Heart right ventricle (tissue), 16 donors: ENCODE measurements around the gene CTNND2. TPM values are rescaled to one million over a fixed set of nuclear protein-coding genes. Genes with fewer than 3 reads are reported as not detected.

ENCODE experiments used
- ATAC-seq, 8 donors: fragments of 200-7000 bp; cut with Tn5 transposase; one replicate each; pipeline ENCODE4 v1.9.1; 2020; ENCODE audit warnings: mild to moderate bottlenecking in 8 of 8, moderate library complexity in 8 of 8, moderate number of reproducible peaks in 1 of 8
- DNase-seq, 2 donors: peaks; one replicate each; pipeline ENCODE4 v3.0.0-alpha.2; 2020
- H3K27ac ChIP-seq, 10 donors: fragments of 200-600 bp; sonication (generic) in 2 of 10; one replicate each; pipeline versions ENCODE4 v1.5.0 to v1.8.0; 2020 to 2022; ENCODE audit warnings: mild to moderate bottlenecking in 3 of 10
- H3K27me3 ChIP-seq, 7 donors: fragments of 200-600 bp; one replicate each; pipeline ENCODE4 v1.8.0; 2021 to 2022; ENCODE audit warnings: mild to moderate bottlenecking in 2 of 7
- H3K36me3 ChIP-seq, 9 donors: fragments of 200-600 bp; sonication (generic) in 1 of 9; one replicate each; pipeline versions ENCODE4 v1.5.0 to v1.8.0; 2020 to 2022; ENCODE audit warnings: mild to moderate bottlenecking in 2 of 9
- H3K4me1 ChIP-seq, 9 donors: fragments of 200-600 bp; sonication (generic) in 1 of 9; one replicate each; pipeline versions ENCODE4 v1.5.0 to v1.8.0; 2020 to 2022; ENCODE audit warnings: mild to moderate bottlenecking in 4 of 9
- H3K4me3 ChIP-seq, 10 donors: fragments of 200-600 bp; sonication (generic) in 2 of 10; one replicate each; pipeline versions ENCODE4 v1.5.0 to v1.8.0; 2020 to 2022; ENCODE audit warnings: mild to moderate bottlenecking in 7 of 10, moderate library complexity in 2 of 10
- H3K9me3 ChIP-seq, 11 donors: fragments of 200-600 bp in 10 of 11; sonication (generic) in 2 of 11; one replicate each; pipeline versions ENCODE4 v1.5.0 to v1.8.0; 2013 to 2022; ENCODE audit warnings: mild to moderate bottlenecking in 2 of 11, control low read depth in 1 of 11, moderate library complexity in 1 of 11
- WGBS, 2 donors: extraction: QIAGEN DNeasy Blood & Tissue Kit; methylation state at CpG; one replicate each; pipeline ENCODE4 v1.1.7; 2013; ENCODE audit warnings: inconsistent platforms in 1 of 2; 5-methylcytosine and 5-hydroxymethylcytosine counted together
- intact Hi-C, 10 donors: fragments of 100-400 bp; cut with DNase I; formaldehyde crosslinking; loops; one replicate each; pipeline versions ENCODE4 v1.11.1 to v1.14.2; 2022
- polyA plus RNA-seq, 2 donors: library from polyadenylated mRNA; stranded (reverse); fragments of 200-250 nt; gene quantifications; one replicate each; pipeline ENCODE4 v1.2.3, GENCODE V29; 2013
- total RNA-seq, 10 donors: library from RNA; stranded (reverse); fragmentation: NEBNext Ultra II Directional in 3 of 10; extraction: Animal tissue kit (Norgen Biotek cat#: 25700) in 3 of 10; gene quantifications; one replicate each; pipeline versions ENCODE4 v1.2.1 to v1.2.4, GENCODE V29; 2021 to 2023
- TF ChIP-seq, protein P1 (sequence below), 9 donors: fragments of 200-600 bp; sonication (generic) in 2 of 9; IDR thresholded peaks; one replicate each; pipeline versions ENCODE4 v1.5.0 to v1.8.0; 2021 to 2022; ENCODE audit warnings: antibody characterized with exemption in 9 of 9, mild to moderate bottlenecking in 5 of 9, moderate library complexity in 1 of 9
- donor health status: Arrhythmogenic right ventricular cardiomyopathy.
- donor health status: ischemic (EF 13 %, LVEDD 7.1; RV severe dilation, severe dysfunction).
- donor health status: healthy with polysubstance abuse.
- donor health status: DM: no; HTN: yes; CAD: no.
- donor health status: DM: no; HTN: no; CAD: no.
- donor health status: ischemic (EF 25% LVEDD 6.9; RV normal size, moderate dysfunction).
- donor health status: ischemic (EF 25% LVEDD 5.7; RV mildly dilated, moderate dysfunction).
- donor health status: healthy.
- donor health status: DM: yes; HTN: yes; CAD: no.
- donor health status: Ischemic cardiomyopathy.
- donor health status: ischemic (EF 35%, LVEDD 5.7; RV mildly dilated, moderate dysfunction).
- donor health status: nonischemic (EF 11% LVEDD 7.7; RV severe dilation, severe dysfunction).
- donor health status: DM: yes; HTN: yes; CAD: no.
- donor health status: PGD.
- donor health status: ischemic (EF 29% LVEDD 5.4; RV normal size, mild dysfunction).
- donor health status: nonischemic (EF 23%, LVEDD 6.1; RV moderate dilation, normal function).

CTNND2 gene
- total and polyA plus RNA-seq, 12 donors, result 1.1 to 29.6 (median 9.9) TPM

DNA sequence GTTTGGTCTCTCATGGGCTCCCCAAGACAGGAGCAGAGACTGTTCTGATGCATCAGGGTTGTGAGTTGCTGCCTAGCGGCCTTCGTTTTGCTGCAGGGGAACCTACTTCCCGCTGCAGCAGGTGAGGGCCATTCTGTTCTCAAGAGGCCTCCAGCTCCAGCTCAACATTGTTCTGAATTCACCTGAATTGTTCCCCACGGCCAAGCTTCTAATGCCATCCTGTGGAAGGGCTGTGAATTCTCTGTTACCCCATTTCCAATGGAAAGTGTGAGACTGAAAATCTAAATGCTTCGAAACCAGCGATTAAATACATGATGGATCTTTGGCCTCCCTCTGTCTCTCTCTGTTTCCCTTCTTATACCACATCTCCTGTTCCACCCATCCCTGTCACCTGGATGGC lies 794.1 kb downstream of the CTNND2 start:
- intact Hi-C loops, result loop anchor here in 1 of 10 donors (5.0 kb wide), 1 partner anchor 413 kb away; no protein-coding TSS in a partner anchor

GRCh38 chr5:11105696-11106095 lies 798.5 kb downstream of the CTNND2 start:
- no peak overlapping the region for H3K4me3 ChIP-seq
- no peaks in the 10 kb centered on the region for H3K4me1 ChIP-seq
- ATAC-seq (no peak), DNase-seq (no peak)
- intact Hi-C loops, result no loop called here
- H3K9me3 ChIP-seq, result no peaks in the 10 kb centered on the region
- peaks cover 0 to 3% (median 0%) of the 10 kb centered on the region in 7 donors for H3K27me3 ChIP-seq
- H3K27ac ChIP-seq, result no peak overlapping the region
- TF ChIP-seq, protein P1, sequence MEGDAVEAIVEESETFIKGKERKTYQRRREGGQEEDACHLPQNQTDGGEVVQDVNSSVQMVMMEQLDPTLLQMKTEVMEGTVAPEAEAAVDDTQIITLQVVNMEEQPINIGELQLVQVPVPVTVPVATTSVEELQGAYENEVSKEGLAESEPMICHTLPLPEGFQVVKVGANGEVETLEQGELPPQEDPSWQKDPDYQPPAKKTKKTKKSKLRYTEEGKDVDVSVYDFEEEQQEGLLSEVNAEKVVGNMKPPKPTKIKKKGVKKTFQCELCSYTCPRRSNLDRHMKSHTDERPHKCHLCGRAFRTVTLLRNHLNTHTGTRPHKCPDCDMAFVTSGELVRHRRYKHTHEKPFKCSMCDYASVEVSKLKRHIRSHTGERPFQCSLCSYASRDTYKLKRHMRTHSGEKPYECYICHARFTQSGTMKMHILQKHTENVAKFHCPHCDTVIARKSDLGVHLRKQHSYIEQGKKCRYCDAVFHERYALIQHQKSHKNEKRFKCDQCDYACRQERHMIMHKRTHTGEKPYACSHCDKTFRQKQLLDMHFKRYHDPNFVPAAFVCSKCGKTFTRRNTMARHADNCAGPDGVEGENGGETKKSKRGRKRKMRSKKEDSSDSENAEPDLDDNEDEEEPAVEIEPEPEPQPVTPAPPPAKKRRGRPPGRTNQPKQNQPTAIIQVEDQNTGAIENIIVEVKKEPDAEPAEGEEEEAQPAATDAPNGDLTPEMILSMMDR (IDR thresholded peaks at IDR 0.05), result no peak
- 83 to 90% methylated on average over 8 of the region's 8 CpGs for WGBS, 2 donors
- H3K36me3 ChIP-seq, result no peaks in the 10 kb centered on the region

More for the DNA sequence above, 794.1 kb downstream of the CTNND2 start:
- H3K4me3 ChIP-seq, result no peak overlapping the region
- no peaks in the 10 kb centered on the region for H3K4me1 ChIP-seq
- no peaks in the 10 kb centered on the region for H3K27me3 ChIP-seq
- 84 to 87% methylated on average over 6 of the region's 6 CpGs for WGBS, 2 donors
- peaks cover 0 to 7% (median 0%) of the 10 kb centered on the region in 11 donors for H3K9me3 ChIP-seq
- H3K27ac ChIP-seq, result no peak overlapping the region
- DNase-seq (no peak), ATAC-seq (no peak)
- no peaks in the 10 kb centered on the region for H3K36me3 ChIP-seq
- TF ChIP-seq, protein P1 (IDR thresholded peaks at IDR 0.05), result peak in 5 of 9 donors; percentile 8 to 43 (median 27)

DNA sequence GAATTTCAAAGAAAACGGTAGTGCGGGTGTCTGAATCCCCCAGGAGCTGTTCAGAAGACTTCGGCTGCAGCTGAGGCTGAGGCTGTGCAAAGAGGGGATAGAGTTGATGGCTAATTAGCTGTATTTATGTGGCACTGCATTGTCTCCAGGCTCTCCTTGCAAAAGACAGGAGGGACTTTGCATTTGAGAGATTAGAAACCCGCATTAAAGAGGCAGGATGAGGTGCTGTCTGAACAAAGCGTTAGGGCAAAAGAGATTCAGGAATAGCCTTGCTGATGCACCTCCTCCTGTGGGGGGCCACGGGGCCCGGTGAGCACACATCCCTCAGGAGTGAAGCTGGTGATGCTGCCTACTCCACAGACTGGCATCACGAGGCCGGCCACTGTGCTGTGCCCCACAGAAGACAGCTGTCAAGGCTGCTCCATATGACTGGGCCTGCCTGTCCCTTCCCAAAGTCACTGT lies 799.6 kb downstream of the CTNND2 start:
- Histone ChIP-seq H3K36me3 (no peaks in the 10 kb centered on the region), H3K9me3 (no peaks in the 10 kb centered on the region), H3K4me3 (no peak overlapping the region), H3K4me1 (no peaks in the 10 kb centered on the region), H3K27ac (no peak overlapping the region), H3K27me3 (peaks cover 0 to 3% (median 0%) of the 10 kb centered on the region in 7 donors)
- ATAC-seq (no peak), DNase-seq (no peak)
- 81 to 82% methylated on average over 9 of the region's 9 CpGs for WGBS, 2 donors
- TF ChIP-seq, protein P1 (IDR thresholded peaks at IDR 0.05), result no peak
- intact Hi-C loops, result no loop called here

GRCh38 chr5:11104210-11104609 lies 800.0 kb downstream of the CTNND2 start:
- TF ChIP-seq, protein P1 (IDR thresholded peaks at IDR 0.05), result no peak
- Histone ChIP-seq H3K36me3 (no peaks in the 10 kb centered on the region), H3K27me3 (peaks cover 0 to 3% (median 0%) of the 10 kb centered on the region in 7 donors), H3K4me1 (no peaks in the 10 kb centered on the region), H3K4me3 (no peak overlapping the region), H3K27ac (no peak overlapping the region), H3K9me3 (no peaks in the 10 kb centered on the region)
- 39 to 57% methylated on average over 1 of the region's 1 CpG for WGBS, 2 donors
- ATAC-seq (no peak), DNase-seq (no peak)
- intact Hi-C loops, result no loop called here
